Activated CD8-positive, alpha-beta memory T cell treated with anti-CD3 and anti-CD28 coated beads, Interleukin-2, amount 10 ng/mL, durations not matched to agents 7 days and 5 days (primary cell): Measurements from ENCODE around the gene OPRD1. TPM values are rescaled to one million over a fixed set of nuclear protein-coding genes. Genes with fewer than 3 reads are reported as not detected.

Experiments
- ATAC-seq: fragments of 150-1000 bp; cut with Tn5 transposase; one replicate; pipeline ENCODE4 v1.10.0; 2021; ENCODE audit warnings: moderate library complexity
- CTCF ChIA-PET: fragments of 350-600 bp; sonication (Branson Sonifier 250); formaldehyde crosslinking; loops from one replicate; lab custom pipeline; 2021; ENCODE audit warnings: antibody characterized with exemption; lab: Charles Lee
- DNase-seq: peaks from one replicate; pipeline ENCODE4 v3.0.0-alpha.2; 2020
- H3K27ac Mint-ChIP-seq: one replicate; pipeline ENCODE4 v1.8.0; 2021; ENCODE audit warnings: mild to moderate bottlenecking, mixed read lengths
- H3K27me3 Mint-ChIP-seq: one replicate; pipeline ENCODE4 v1.8.0; 2021; ENCODE audit warnings: mixed read lengths
- H3K36me3 Mint-ChIP-seq: one replicate; pipeline ENCODE4 v1.8.0; 2021; ENCODE audit warnings: mild to moderate bottlenecking, mixed read lengths
- H3K4me1 Mint-ChIP-seq: one replicate; pipeline ENCODE4 v1.8.0; 2021; ENCODE audit warnings: mixed read lengths
- H3K4me3 Mint-ChIP-seq: one replicate; pipeline ENCODE4 v1.8.0; 2021; ENCODE audit warnings: mild to moderate bottlenecking, moderate library complexity, mixed read lengths
- H3K9me3 Mint-ChIP-seq: one replicate; pipeline ENCODE4 v1.8.0; 2022; ENCODE audit warnings: low read depth, mixed read lengths
- total RNA-seq, 2 experiments: library from RNA; stranded (reverse); gene quantifications; one replicate each; pipeline ENCODE4 v1.2.3, GENCODE V29; 2021

OPRD1 gene
- total RNA-seq, 2 experiments from 2014 or later: not detected

DNA sequence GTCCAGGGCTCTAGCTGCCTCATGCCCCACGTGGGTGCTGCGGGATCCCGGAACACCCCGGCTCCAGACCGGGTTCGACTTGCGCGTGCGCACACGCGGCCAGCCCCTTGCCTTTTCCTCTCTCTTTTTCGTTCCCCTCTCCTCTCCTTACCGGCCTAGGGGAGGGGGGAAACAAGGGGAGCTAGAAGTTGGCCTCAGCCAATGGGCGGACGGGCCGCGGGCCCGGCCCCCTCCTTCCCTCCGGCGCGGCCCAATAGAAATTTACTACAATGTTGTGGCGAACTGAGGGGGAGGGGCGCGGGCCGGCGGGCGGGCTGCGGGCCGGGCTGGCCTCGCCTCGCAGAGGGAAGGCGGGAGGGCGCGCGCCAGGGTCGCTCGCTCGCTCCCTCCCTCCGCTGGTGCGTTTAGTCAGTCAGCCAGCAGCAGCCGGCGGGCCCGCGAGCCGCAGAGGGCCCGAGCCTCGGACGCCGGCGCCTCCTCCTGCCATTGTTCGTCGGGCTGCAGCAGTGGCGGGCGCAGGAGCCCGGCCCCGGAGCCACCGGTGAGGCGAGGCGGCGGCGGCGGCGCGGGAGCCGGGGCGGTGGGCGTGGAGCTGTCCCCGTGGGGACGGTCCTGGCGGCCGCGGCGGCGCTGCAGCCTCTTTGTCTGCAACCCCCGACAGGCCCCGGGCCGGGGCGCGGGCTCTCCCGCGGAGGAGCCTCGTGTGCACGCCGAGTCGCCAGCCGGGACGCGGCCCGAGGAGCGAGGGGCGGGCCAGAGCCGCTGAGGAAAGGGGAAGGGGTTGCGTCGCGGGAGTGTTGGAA lies 102.5 kb downstream of the OPRD1 start, which contains the start of gene EPB41:
EPB41 (plus strand) TSS at position 342 of the 803 bp plus-strand sequence. CDS start 72,869 bp downstream, outside the sequence.
- peak; percentile 92 for DNase-seq
- Mint-ChIP-seq H3K4me1 (peaks cover 36% of the 10 kb centered on the region), H3K9me3 (no peaks in the 10 kb centered on the region), H3K27me3 (no peaks in the 10 kb centered on the region), H3K27ac (peak within 1 kb of the TSS; percentile 92), H3K36me3 (peaks cover 1% of the 10 kb centered on the region), H3K4me3 (peak within 1 kb of the TSS; percentile 96)
- CTCF ChIA-PET: interaction anchor here (0.7 to 2.1 kb wide), 15 partner anchors 10 to 267 kb away, joined by 3 to 11 read pairs (median 4); partner anchors contain the start of gene SRSF4
- peak; percentile 91 for ATAC-seq

DNA sequence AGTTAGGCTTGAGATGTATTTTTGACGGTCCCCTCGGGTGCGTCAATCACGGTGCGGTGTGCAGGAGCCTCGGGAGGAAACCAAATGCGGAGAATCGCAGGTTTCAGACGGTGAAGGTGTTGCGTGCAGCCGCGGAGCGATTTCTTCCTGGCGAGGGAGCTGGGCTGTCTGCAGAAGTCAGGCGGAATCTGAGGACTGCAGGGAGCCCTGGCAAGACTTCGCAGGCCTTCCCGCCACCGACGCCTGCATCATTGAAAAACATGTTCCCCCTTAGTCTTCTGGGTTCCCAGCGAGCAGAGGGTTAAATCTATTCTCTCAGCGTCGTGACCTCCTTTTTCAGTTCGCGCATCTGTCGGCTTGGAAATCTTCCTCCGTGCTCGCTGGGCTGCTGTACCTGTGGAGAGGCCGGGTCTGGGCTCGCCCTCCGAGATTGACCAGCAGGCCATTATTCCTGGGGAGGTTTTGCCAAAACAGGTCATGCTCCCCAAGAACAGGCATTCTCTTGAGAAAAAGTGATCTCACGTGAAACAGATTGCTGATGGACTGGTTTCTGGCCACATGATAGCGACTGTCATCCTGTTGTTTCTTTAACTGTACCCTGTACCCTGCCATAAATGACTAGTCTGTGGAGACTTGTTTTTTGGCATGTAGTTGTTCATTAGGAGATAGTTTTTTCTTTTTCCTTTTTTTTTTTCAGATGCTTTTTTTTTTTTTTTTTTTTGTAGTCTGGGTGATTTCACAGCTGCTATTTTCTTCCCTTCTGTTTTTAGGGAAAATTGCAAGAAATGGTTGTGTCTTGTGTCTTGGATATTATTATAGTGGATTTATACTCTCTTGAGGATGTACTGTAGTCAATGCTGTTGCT lies 103.3 kb downstream of the OPRD1 start:
- Mint-ChIP-seq H3K9me3 (no peaks in the 10 kb centered on the region), H3K4me3 (peak overlapping the region; percentile 96), H3K36me3 (peaks cover 1% of the 10 kb centered on the region), H3K4me1 (peaks cover 39% of the 10 kb centered on the region), H3K27me3 (no peaks in the 10 kb centered on the region), H3K27ac (peak overlapping the region; percentile 92)
- ATAC-seq (peak; percentile 34), DNase-seq (peak; percentile 71)
- CTCF ChIA-PET: interaction anchor here (1.0 to 2.3 kb wide), 12 partner anchors 9 to 207 kb away, joined by 3 to 11 read pairs (median 4); no protein-coding TSS in a partner anchor

DNA sequence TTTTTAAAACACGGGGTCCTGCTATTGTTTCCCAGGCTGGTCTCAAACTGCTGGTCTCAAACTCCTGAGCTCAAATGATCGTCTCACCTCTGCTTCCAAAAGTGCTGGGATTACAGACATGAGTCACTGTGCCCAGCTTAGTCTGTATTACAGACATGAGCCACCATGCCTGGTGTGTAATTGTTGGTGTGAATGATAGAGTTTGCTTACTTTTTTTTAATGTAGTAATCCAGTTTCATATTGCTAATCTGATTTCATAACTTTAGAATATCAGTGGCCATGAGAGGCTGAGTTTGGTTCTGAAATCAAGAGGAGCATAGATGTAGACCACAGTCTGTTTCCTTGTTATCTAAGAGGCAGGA lies 105.8 kb downstream of the OPRD1 start:
- Mint-ChIP-seq H3K36me3 (peaks cover 1% of the 10 kb centered on the region), H3K27ac (no peak overlapping the region), H3K4me1 (peaks cover 39% of the 10 kb centered on the region), H3K4me3 (no peak overlapping the region), H3K27me3 (no peaks in the 10 kb centered on the region), H3K9me3 (no peaks in the 10 kb centered on the region)
- CTCF ChIA-PET: interaction anchor here (1.0 to 2.3 kb wide), 3 partner anchors 36 to 285 kb away, joined by 3 to 5 read pairs (median 3); no protein-coding TSS in a partner anchor
- no peak for DNase-seq
- no peak for ATAC-seq

Other genes starting within 250 kb of the OPRD1 start
- not detected for gene RAB42, start 219.9 kb upstream of the OPRD1 start, total RNA-seq
- 10 to 100 TPM; 30.4 to 33.0 TPM for gene TAF12, start 169.1 kb upstream of the OPRD1 start, total RNA-seq
- not detected for gene RNU11, start 163.6 kb upstream of the OPRD1 start, total RNA-seq
- gene GMEB1, start 143.4 kb upstream of the OPRD1 start, total RNA-seq: 10 to 100 TPM; 33.0 to 38.2 TPM
- 10 to 100 TPM; 65.0 to 81.8 TPM for gene YTHDF2, start 75.2 kb upstream of the OPRD1 start, total RNA-seq
- 10 to 100 TPM; 73.7 to 83.8 TPM for gene EPB41, start 102.4 kb downstream of the OPRD1 start, total RNA-seq